ENCODE results near the gene SNAPC4.
"Not testable (repeated sequence)": the region's sequence is repeated elsewhere in the genome, so short reads cannot be mapped to it uniquely, and the experiment has no call there.

SNAPC4 gene

GRCh38 chr9:136416427-136416826 is 16.5 kb upstream of the SNAPC4 start:
- no peak for DNase-seq (ENCODE audit: low read depth)
- H3K4me3 ChIP-seq (ENCODE audit: low read depth, low read length), result no peak overlapping the region
- no peak for TF ChIP-seq POLR2A (IDR thresholded peaks at IDR 0.05; ENCODE audit: extremely low read depth, insufficient read length)

- TF ChIP-seq CTCF (IDR thresholded peaks at IDR 0.05; ENCODE audit: low read depth, low read length), result no peak
- no peak for TF ChIP-seq MYC (IDR thresholded peaks at IDR 0.05; ENCODE audit: low read depth, low read length)
- TF ChIP-seq MAX (IDR thresholded peaks at IDR 0.05; ENCODE audit: low read depth, low read length), result no peak
- TF ChIP-seq POLR2A (IDR thresholded peaks at IDR 0.05; ENCODE audit: extremely low read depth, insufficient read length), result no peak
- DNase-seq (ENCODE audit: low read depth), result no peak
- no peak overlapping the region for H3K4me3 ChIP-seq (ENCODE audit: low read depth, low read length)
These were observed 13.0 kb upstream of the SNAPC4 start for GRCh38 chr9:136412962-136413361.

- DNase-seq (ENCODE audit: low read depth), result no peak
- TF ChIP-seq MYC (IDR thresholded peaks at IDR 0.05; ENCODE audit: low read depth, low read length), result no peak
- TF ChIP-seq MAX (IDR thresholded peaks at IDR 0.05; ENCODE audit: low read depth, low read length), result no peak
- no peak for TF ChIP-seq POLR2A (IDR thresholded peaks at IDR 0.05; ENCODE audit: extremely low read depth, insufficient read length)
- TF ChIP-seq CTCF (IDR thresholded peaks at IDR 0.05; ENCODE audit: low read depth, low read length), result no peak
- H3K4me3 ChIP-seq (ENCODE audit: low read depth, low read length), result peak overlapping the region; percentile 86
These were observed 11.4 kb upstream of the SNAPC4 start for GRCh38 chr9:136411378-136411777.

- TF ChIP-seq CTCF (IDR thresholded peaks at IDR 0.05; ENCODE audit: low read depth, low read length), result no peak
- TF ChIP-seq MYC (IDR thresholded peaks at IDR 0.05; ENCODE audit: low read depth, low read length), result peak; percentile 96
- peak; percentile 92 for TF ChIP-seq POLR2A (IDR thresholded peaks at IDR 0.05; ENCODE audit: extremely low read depth, insufficient read length)
- TF ChIP-seq MAX (IDR thresholded peaks at IDR 0.05; ENCODE audit: low read depth, low read length), result peak; percentile 83
- peak within 1 kb of the TSS; percentile 86 for H3K4me3 ChIP-seq (ENCODE audit: low read depth, low read length)
These were observed 10.7 kb upstream of the SNAPC4 start, which contains the start of the genes ENTR1 and PMPCA for GRCh38 chr9:136410500-136411287. TSS of gene ENTR1 (minus strand) at chr9:136410614. CDS start at chr9:136410397, 217 bp downstream. TSS of gene PMPCA (plus strand) at chr9:136410658. CDS start at chr9:136410669, 11 bp downstream.

GRCh38 chr9:136409557-136410455 is 9.8 kb upstream of the SNAPC4 start:
- peak; percentile 57 for DNase-seq (ENCODE audit: low read depth)
- peak overlapping the region; percentile 80 for H3K4me3 ChIP-seq (ENCODE audit: low read depth, low read length)
- TF ChIP-seq CTCF (IDR thresholded peaks at IDR 0.05; ENCODE audit: low read depth, low read length) (no peak), MAX (IDR thresholded peaks at IDR 0.05; ENCODE audit: low read depth, low read length) (peak; percentile 88), MYC (IDR thresholded peaks at IDR 0.05; ENCODE audit: low read depth, low read length) (peak; percentile 65; the same call in 1 of the 2 replicates)

More at GRCh38 chr9:136410500-136411287, 10.7 kb upstream of the SNAPC4 start, which contains the start of the genes ENTR1 and PMPCA:
- DNase-seq (ENCODE audit: low read depth), result peak; percentile 93

GRCh38 chr9:136407911-136408310 is 7.9 kb upstream of the SNAPC4 start:
- no peak for DNase-seq (ENCODE audit: low read depth)
- H3K4me3 ChIP-seq (ENCODE audit: low read depth, low read length), result no peak overlapping the region

GRCh38 chr9:136407061-136407460 is 7.1 kb upstream of the SNAPC4 start:
- not testable (repeated sequence) for DNase-seq (ENCODE audit: low read depth); H3K4me3 ChIP-seq (ENCODE audit: low read depth, low read length)

More at GRCh38 chr9:136407911-136408310, 7.9 kb upstream of the SNAPC4 start:
- no peak for TF ChIP-seq CTCF (IDR thresholded peaks at IDR 0.05; ENCODE audit: low read depth, low read length)
- no peak for TF ChIP-seq POLR2A (IDR thresholded peaks at IDR 0.05; ENCODE audit: extremely low read depth, insufficient read length)
- TF ChIP-seq MYC (IDR thresholded peaks at IDR 0.05; ENCODE audit: low read depth, low read length), result no peak
- TF ChIP-seq MAX (IDR thresholded peaks at IDR 0.05; ENCODE audit: low read depth, low read length), result no peak

- not testable (repeated sequence) for DNase-seq (ENCODE audit: low read depth)
These were observed 5.9 kb upstream of the SNAPC4 start for GRCh38 chr9:136405904-136406303.

More at GRCh38 chr9:136405904-136406303, 5.9 kb upstream of the SNAPC4 start:
- not testable (repeated sequence) for H3K4me3 ChIP-seq (ENCODE audit: low read depth, low read length)
